Kidney glomerular epithelial cell (primary cell): Measurements from ENCODE around the gene GPT2.

Experiments used
- DNase-seq: peaks from one replicate; lab custom pipeline; 2025; lab: John Stamatoyannopoulos, UW

The GPT2 gene

GRCh38 chr16:46883690-46884512 lies at the start of gene GPT2:
TSS of gene GPT2 (plus strand) at chr16:46884362. CDS start at chr16:46884716, 354 bp downstream.
- DNase-seq: peak; percentile 87

DNA sequence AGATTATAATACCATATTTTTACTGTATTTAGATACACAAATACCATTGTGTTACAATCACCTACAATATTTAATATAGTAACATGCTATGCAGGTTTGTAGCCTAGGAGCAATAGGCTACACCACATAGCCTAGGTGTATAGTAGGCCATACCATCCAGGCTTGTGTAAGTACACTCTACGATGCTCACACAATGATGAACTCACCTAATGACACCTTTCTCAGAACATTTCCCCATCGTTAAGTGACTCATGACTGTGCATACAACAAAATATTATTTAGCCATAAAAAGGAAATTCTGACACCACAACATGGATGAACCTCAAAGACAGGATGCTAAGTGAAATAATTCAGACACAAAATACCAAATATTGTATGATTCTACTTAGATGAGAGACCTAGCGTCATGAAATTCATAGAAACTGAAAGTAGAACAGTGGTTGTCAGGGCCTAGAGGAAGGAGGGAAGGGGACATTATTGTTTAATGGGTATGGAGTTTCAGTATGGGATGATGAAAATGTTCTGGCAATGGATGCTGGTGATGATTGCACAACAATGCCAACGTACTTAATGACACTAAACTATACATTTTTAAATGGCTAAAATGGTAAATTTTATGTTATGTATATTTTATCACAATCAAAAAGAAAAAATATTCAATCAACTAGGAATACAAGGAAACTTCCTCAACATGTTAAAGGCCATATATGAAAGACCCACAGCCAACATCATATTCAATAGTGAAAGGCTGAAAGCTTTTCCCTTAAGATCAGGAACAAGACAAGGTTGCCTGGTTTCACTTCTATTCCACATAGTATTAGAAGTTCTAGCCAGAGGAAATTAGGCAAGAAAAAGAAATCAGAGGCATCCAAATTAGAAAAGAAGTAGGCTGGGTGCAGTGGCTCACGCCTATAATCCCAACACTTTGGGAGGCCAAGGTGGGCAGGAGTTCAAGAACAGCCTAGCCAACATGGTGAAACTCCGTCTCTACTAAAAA lies 47.3 kb upstream of the GPT2 start:
- DNase-seq: no peak

GRCh38 chr16:46839986-46840443 lies 44.1 kb upstream of the GPT2 start:
- no peak for DNase-seq

DNA sequence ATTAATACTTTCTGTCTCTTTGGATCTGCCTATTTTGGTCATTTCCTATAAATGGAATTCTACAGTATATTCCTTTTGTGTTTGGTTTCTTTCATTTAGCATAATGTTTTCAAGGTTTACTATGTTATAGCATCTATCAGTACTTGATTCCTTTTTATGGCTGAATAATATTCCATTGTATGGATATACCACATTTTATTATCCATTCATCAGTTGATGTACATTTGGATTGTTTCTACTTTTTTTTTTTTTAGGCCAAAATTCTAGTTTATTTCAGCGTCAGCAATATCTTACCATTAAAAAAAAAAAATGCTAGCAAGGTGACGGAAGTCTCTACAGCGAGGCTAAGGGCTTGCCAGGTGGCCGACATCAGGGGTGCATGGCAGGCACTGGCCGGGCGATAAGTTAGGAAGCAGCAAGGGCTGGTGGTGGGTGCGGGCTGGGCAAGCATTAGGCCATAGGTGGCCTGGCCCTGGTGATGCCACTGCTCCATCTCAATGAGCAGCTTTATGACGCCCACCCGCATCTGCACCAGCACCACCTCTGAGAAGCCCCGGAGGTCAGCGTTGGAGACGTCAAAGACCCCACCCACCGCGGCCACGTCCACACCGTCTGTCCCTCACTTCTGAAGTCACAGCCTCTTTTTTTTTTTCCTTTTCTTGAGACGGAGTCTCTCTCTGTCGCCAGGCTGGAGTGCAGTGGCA lies 41.8 kb upstream of the GPT2 start:
- no peak for DNase-seq

GRCh38 chr16:46843898-46844642 lies 40.1 kb upstream of the GPT2 start:
- no peak for DNase-seq

- DNase-seq: no peak
Measured at GRCh38 chr16:46844771-46845170, 39.4 kb upstream of the GPT2 start.

DNA sequence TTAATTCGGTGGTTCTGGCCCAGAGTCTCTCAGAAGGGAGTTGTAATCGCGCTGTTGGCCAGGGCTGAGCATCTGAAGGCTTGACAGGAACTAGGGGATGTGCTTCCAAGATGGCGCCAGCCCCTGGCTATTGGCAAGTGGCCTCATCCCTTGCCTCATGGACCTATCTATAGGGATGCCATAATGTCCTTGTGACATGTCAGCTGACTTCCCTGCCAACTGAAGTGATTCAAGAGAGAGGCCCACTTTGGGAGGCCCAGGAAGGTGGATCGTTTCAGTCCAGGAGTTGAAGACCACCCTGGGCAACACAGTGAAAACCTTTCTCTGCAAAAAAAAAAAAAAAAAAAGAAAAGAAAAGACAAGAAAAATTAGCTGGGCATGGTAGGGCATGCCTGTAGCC lies 38.2 kb upstream of the GPT2 start:
- no peak for DNase-seq

DNA sequence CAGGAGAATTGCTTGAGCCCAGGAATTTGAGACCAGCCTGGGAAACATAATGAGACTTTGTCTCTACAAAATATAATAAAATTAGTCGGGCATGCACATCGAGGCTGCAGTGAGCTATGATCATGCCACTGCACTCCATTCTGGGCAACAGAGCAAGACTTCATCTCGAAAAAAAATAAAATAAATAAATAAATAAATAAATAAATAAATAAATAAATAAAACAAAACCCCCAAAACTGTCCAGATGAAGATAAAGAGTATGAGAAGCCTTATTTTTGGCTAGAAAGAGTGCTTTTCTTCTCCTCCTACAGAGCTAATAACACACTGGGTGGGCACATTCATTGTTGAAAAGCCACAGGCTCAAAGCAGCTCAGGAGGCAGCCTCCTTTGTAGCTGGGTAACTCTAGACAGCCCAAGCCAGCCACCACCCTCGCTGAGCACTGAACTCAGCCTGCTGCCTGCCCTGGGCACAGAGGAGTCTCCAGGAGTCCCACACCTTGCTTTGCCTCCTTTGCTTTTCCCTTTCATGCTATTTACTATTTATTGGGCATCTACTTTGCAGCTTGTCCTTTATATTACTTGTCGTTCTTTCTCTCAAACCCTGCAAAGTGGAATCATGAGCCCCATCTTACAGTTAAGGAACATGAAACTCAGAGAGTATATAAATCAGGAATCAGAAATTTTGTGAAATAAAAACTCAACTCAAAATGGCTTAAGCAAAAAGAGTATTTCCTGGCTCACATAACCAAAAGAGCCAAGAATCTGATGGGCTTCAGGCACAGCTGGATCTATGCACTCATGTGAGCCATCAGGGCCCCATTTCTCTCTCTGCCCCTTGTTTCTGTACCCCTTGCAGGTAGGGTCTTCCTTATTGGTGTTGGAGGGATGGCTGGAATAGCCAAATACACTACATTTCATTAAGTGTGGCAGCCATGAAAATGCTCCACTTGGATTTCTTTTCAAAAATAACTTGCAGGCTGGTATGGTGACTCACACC lies 35.1 kb upstream of the GPT2 start:
- no peak for DNase-seq

DNA sequence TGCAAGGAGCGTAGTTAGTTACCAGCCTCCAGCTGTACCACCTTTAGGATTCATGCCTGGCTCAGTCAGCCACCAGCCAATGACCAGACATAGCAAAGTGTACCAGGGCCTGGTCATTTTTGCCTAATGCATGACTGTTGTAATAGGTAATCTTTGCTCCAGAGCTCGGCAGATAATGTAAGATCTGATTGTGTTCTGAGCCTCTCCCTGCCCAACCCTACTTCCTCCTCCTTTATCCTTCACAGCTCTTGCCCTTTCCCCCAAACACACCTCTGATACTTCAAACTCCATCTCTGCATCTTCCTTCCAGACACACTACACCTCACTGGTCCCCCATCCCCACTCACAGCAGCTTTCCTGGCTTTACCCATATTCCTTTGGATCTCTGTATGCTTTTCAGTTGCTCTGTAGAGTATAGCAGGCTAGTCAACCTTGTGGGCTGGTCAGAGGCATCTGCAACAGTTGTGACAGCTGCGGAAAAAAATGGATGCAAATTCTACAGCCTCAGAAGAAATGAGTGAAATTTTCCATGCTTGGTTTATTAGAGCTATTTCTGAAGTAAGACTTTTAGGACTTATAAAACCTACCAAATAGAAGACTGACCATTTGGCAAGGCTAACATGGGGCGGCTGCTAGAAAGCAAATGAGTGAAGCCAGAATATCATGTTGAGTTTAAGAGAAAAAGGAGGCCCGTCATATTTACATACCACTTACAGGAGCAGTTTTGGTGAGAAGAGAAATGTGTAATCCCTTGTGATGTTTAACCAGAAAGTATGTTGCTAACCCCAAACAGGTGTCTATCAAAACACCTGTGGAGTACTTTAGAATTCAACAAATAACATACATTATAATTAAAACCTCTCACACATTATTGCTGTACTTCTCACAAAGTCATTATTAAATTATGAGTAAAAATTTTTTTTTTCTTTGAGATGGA lies 33.3 kb upstream of the GPT2 start:
- no peak for DNase-seq

GRCh38 chr16:46852130-46852529 lies 32.0 kb upstream of the GPT2 start:
- no peak for DNase-seq

DNA sequence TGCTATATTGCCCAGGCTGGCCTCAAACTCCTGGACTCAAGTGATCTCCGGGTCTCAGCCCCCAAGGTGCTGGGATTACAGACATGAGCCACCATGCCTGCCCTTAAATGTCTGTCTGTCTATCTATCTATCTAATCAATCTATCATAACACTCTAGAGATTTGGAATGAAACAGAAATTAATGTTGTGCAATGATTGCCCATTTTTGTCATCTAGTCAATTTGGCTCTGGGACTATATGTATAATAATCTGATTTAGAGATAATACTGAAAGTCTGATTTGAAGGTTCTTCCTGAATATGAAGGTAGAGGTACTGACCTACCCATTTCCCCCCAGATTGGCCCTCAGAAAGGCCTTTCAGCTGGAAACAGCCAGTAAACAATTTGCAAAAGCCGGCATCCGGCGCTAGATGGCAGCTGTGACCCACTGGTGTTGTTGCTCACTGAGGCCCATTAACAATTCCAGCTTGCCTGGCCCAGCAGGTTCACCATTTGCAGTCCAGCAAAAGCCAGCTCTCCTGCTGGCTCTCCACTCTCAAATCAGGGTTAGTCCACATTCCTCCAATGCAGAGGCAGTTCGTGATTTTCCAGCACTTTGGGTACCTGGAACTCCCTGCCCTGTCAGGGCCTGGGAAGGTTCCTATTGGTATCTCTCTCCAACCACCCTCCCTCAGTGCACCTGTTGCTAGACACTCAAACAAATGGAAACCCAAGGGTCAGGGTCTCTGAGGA lies 30.3 kb upstream of the GPT2 start:
- DNase-seq: peak; percentile 41

DNA sequence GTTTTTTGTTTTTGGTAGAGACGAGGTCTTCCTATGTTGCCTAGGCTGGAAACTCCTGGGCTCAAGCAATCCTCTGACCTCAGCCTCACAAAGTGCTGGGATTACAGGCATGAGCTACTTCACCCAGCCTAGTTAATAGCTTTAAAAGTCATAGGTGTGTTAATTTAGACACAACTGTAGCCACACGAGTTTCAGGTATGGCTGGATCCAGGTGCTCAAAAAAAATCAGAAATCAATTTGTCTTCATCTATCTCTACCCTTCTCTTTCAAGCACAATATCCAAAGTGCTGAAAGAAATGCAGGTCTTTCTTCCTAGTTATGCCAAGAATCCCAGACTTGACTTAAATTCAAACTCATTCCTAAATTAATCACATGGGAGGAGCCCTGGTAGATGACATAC lies 29.3 kb upstream of the GPT2 start:
- DNase-seq: no peak

DNA sequence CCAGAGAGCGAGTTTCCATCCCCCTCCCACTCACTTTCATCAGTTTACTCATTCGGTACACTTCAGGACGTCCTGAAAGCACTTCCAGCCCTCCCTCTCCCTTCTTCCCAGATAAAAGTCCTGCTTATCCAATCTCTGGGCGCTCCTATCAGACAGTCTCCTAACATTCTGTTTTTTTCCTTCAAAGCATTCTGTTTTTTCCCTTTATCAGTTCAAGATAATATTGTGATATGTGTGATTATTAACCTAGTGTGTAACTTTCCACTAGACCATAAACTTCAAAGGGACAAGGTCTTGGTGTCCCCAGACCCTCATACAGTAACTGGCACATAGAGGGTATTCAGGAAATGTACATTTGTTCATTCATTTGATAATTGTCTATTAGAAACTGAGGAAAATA lies 28.8 kb upstream of the GPT2 start:
- no peak for DNase-seq

DNA sequence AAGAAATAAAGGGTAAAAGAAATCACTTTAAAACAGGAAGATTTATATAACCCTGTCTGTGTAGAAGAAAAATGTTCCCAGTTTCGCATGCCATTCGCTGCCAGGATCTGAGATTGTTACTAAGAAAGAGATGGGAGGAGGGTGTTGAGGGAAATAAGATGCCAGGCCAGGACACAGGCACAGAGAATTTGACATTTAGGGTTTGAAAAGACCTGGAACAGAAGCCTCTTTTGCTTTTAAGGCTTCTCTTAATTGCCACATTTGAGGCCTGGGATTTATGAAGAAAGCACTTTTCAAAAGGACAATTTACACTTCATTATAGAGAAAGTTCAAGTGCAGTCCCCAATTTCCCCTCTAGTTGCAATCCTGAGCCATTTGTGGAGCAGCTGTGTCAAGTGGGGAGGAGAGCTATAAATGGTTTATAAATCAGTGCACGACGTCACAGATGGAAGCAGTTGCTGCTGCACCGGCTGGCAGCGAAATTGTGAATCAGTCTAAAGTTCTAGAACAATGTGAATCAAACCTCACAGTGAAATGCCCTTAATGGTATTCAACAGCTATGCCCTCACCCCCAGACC lies 26.7 kb upstream of the GPT2 start:
- DNase-seq: peak; percentile 43

DNA sequence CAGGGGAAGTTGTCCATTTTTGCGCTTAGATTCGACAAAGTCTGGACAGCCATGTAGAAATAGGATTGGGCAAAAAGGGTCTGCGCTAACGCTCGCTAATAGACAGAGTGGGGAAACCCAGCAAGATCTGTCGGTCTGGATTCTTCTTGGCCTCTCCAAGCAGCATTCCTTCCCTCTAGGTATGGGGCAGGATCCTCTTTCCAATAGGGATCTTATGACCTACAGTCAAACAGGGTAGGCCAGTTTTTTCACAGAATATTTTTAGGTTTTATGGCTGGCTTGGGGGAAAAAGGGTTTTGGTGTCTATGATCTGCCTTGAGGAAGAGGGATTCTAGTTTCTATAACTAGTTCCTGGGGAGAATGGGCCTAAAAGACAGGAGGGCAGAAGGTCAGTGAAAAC lies 26.0 kb upstream of the GPT2 start:
- DNase-seq: no peak

DNA sequence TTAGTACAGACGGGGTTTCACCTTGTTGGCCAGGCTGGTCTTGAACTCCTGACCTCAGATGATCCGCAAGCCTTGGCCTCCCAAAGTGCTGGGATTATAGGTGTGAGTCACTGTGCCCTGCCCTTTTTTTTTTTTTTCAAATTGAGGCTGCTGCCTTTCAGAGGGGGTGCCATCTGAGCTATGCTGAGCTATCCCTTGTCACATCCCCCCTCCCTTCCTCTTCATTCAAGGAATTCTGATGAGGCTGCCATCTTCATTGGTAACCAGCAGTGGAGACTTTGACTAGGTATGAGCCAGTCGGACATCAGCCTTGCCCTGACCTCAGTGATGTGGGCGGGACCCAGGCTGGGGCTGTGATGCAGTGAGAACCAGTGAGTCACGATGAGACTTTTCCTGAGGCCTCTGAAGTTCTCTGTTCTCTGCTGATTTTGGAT lies 24.4 kb upstream of the GPT2 start:
- peak; percentile 50 for DNase-seq

DNA sequence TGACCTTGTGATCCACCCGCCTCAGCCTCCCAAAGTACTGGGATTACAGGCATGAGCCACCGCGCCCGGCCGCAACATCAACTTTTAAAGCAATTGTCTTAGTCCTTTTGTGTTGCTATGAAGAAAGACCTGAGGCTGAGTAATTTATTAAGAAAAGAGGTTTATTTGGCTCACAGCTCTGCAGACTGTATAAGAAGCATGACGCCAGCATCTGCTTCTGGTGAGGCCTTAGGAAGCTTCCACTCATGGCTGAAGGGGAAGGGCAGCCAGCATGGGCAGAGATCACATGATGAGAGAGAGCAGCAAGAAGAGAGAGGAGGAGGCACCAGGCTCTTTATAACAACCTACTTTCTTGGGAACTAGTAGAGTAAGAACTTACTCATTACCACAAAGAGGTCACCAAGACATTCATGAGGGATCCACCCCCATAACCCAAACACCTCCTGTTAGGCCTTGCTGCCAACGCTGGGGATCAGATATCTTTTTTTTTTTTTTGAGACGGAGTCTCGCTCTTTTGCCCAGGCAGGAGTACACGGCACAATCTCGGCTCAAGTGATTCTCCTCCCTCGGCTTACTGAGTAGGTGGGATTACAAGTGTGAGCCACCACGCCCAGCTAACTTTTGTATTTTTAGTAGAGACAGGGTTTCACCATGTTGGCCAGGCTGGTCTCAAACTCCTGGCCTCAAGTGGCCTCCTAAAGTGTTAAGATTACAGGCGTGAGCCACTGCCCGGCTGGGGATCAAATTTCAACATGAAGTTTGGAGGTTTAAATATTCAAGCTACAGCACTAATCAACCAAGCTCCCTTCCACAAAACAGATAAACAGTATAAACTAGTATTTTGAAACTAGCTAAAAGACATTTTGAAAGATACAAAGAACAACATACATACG lies 21.4 kb upstream of the GPT2 start:
- no peak for DNase-seq
